Fibroblast of lung (primary cell): ENCODE data around the gene RBBP4.

ENCODE experiments used
- EZH2 ChIP-seq: IDR thresholded peaks from 2 replicates; pipeline ENCODE4 v1.5.1; 2012; ENCODE audit warnings: low read length, control low read depth, mild to moderate bottlenecking; ENCODE audit errors: missing control alignments
- TF ChIP-seq, protein P1 (sequence below), 2 donors: IDR thresholded peaks in 1 of 2; conservative IDR thresholded peaks in 1 of 2; 1 replicate in 1 of 2; 2 replicates in 1 of 2; pipeline ENCODE4 v1.5.1; 2011 to 2012; ENCODE audit warnings: low read length in 2 of 2, control low read depth in 1 of 2, inconsistent platforms in 1 of 2, low read depth in 1 of 2, mild to moderate bottlenecking in 1 of 2

DNA sequence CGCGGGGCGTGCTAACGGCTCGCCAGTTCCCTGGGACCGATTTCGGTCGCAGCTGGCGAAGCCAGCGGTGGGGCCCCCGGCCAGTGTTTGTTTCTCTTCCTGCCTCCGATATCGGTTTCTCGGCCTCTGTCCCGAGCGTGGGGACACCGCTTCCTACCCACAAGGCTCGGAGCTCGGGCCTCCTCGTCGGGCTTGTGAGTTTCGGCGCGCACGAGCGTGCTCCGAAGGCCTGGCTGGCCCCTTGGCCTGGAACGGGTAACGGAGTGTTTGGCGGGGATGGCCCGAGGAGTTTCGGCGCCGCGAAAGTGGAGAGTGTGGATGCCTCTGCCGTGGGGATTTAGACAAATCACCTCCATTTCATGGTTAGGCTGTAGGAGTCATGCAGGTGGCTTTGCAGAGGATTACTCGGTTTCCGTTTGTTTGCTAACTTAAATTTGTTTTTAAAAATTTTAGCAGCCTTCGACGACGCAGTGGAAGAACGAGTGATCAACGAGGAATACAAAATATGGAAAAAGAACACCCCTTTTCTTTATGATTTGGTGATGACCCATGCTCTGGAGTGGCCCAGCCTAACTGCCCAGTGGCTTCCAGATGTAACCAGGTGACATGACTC, 559 bp downstream of the RBBP4 start:
- TF ChIP-seq EZH2, result no peak
- TF ChIP-seq, protein P1, sequence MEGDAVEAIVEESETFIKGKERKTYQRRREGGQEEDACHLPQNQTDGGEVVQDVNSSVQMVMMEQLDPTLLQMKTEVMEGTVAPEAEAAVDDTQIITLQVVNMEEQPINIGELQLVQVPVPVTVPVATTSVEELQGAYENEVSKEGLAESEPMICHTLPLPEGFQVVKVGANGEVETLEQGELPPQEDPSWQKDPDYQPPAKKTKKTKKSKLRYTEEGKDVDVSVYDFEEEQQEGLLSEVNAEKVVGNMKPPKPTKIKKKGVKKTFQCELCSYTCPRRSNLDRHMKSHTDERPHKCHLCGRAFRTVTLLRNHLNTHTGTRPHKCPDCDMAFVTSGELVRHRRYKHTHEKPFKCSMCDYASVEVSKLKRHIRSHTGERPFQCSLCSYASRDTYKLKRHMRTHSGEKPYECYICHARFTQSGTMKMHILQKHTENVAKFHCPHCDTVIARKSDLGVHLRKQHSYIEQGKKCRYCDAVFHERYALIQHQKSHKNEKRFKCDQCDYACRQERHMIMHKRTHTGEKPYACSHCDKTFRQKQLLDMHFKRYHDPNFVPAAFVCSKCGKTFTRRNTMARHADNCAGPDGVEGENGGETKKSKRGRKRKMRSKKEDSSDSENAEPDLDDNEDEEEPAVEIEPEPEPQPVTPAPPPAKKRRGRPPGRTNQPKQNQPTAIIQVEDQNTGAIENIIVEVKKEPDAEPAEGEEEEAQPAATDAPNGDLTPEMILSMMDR (conservative IDR thresholded peaks at IDR 0.05 in 1 of 2, IDR thresholded peaks at IDR 0.05 in 1 of 2; ENCODE audit: low read depth in 1 of 2, low read length in 2 of 2), result no peak
